Activated naive CD8-positive, alpha-beta T cell treated with anti-CD3 and anti-CD28 coated beads for 36 hours (primary cell): ENCODE measurements around the gene FBXO39. TPM values are rescaled to one million over a fixed set of nuclear protein-coding genes. Genes with fewer than 3 reads are reported as not detected.
"Not testable (repeated sequence)": the region's sequence is repeated elsewhere in the genome, so short reads cannot be mapped to it uniquely, and the experiment has no call there.

Experiments
- DNase-seq: peaks from one replicate; pipeline ENCODE4 v3.0.0; 2021
- H3K27ac Mint-ChIP-seq: one replicate; pipeline ENCODE4 v1.8.0; 2022; ENCODE audit warnings: mild to moderate bottlenecking, moderate library complexity, mixed read lengths
- H3K27me3 Mint-ChIP-seq: one replicate; pipeline ENCODE4 v1.8.0; 2022; ENCODE audit warnings: mild to moderate bottlenecking, mixed read lengths
- H3K36me3 Mint-ChIP-seq: one replicate; pipeline ENCODE4 v1.8.0; 2021; ENCODE audit warnings: mild to moderate bottlenecking, mixed read lengths
- H3K4me1 Mint-ChIP-seq: one replicate; pipeline ENCODE4 v1.8.0; 2021; ENCODE audit warnings: mixed read lengths
- H3K4me3 Mint-ChIP-seq: one replicate; pipeline ENCODE4 v1.8.0; 2022; ENCODE audit warnings: mild to moderate bottlenecking, moderate library complexity, mixed read lengths
- H3K9me3 Mint-ChIP-seq: one replicate; pipeline ENCODE4 v1.8.0; 2022; ENCODE audit warnings: mixed read lengths
- total RNA-seq, 2 experiments: library from RNA; stranded (reverse); gene quantifications; one replicate each; pipeline ENCODE4 v1.2.3, GENCODE V29; 2021

FBXO39 gene
- total RNA-seq = not detected

GRCh38 chr17:6775871-6776405 is at the start of gene FBXO39:
Gene FBXO39 (plus strand): TSS chr17:6776215. CDS start chr17:6779869, 3,654 bp downstream.
- DNase-seq = no peak
- Mint-ChIP-seq H3K9me3 (peaks cover 28% of the 10 kb centered on the region), H3K27ac (no peak within 1 kb of the TSS), H3K4me1 (peaks cover 2% of the 10 kb centered on the region), H3K27me3 (peaks cover 65% of the 10 kb centered on the region), H3K4me3 (no peak within 1 kb of the TSS), H3K36me3 (peaks cover 46% of the 10 kb centered on the region)

- Mint-ChIP-seq H3K4me1 (no peaks in the 10 kb centered on the region), H3K36me3 (no peaks in the 10 kb centered on the region), H3K27me3 (peaks cover 9% of the 10 kb centered on the region), H3K9me3 (no peaks in the 10 kb centered on the region), H3K27ac (no peak overlapping the region), H3K4me3 (no peak overlapping the region)
- no peak for DNase-seq
Observed at GRCh38 chr17:6729531-6729930, 46.5 kb upstream of the FBXO39 start.

GRCh38 chr17:6746665-6747064 is 29.4 kb upstream of the FBXO39 start:
- peaks cover 14% of the 10 kb centered on the region for H3K27me3 Mint-ChIP-seq
- H3K4me3 Mint-ChIP-seq, DNase-seq, H3K36me3 Mint-ChIP-seq, H3K4me1 Mint-ChIP-seq, H3K9me3 Mint-ChIP-seq, H3K27ac Mint-ChIP-seq: not testable (repeated sequence)

GRCh38 chr17:6748617-6749016 is 27.4 kb upstream of the FBXO39 start:
- H3K4me1 Mint-ChIP-seq = peaks cover 18% of the 10 kb centered on the region
- no peak overlapping the region for H3K27ac Mint-ChIP-seq
- H3K4me3 Mint-ChIP-seq = no peak overlapping the region
- no peaks in the 10 kb centered on the region for H3K36me3 Mint-ChIP-seq
- no peak for DNase-seq
- H3K9me3 Mint-ChIP-seq = peaks cover 5% of the 10 kb centered on the region
- H3K27me3 Mint-ChIP-seq = peaks cover 5% of the 10 kb centered on the region

- peaks cover 21% of the 10 kb centered on the region for H3K4me1 Mint-ChIP-seq
- peaks cover 5% of the 10 kb centered on the region for H3K9me3 Mint-ChIP-seq
- no peak for DNase-seq
- no peak overlapping the region for H3K27ac Mint-ChIP-seq
- H3K4me3 Mint-ChIP-seq = no peak overlapping the region
- H3K27me3 Mint-ChIP-seq = peaks cover 5% of the 10 kb centered on the region
- no peaks in the 10 kb centered on the region for H3K36me3 Mint-ChIP-seq
Observed at GRCh38 chr17:6749519-6749918, 26.5 kb upstream of the FBXO39 start.

GRCh38 chr17:6752068-6752909 is 23.7 kb upstream of the FBXO39 start:
- Mint-ChIP-seq H3K4me1 (peaks cover 39% of the 10 kb centered on the region), H3K4me3 (no peak overlapping the region), H3K9me3 (peaks cover 5% of the 10 kb centered on the region), H3K27me3 (no peaks in the 10 kb centered on the region), H3K27ac (peak overlapping the region; percentile 83), H3K36me3 (peaks cover 4% of the 10 kb centered on the region)
- no peak for DNase-seq

GRCh38 chr17:6753006-6753445 is 23.0 kb upstream of the FBXO39 start:
- Mint-ChIP-seq H3K9me3 (peaks cover 5% of the 10 kb centered on the region), H3K4me3 (peak overlapping the region; percentile 19), H3K36me3 (peaks cover 6% of the 10 kb centered on the region), H3K27ac (peak overlapping the region; percentile 83), H3K27me3 (no peaks in the 10 kb centered on the region), H3K4me1 (peaks cover 45% of the 10 kb centered on the region)
- DNase-seq = peak; percentile 52

- no peak for DNase-seq
- peaks cover 5% of the 10 kb centered on the region for H3K9me3 Mint-ChIP-seq
- peak overlapping the region; percentile 83 for H3K27ac Mint-ChIP-seq
- H3K4me3 Mint-ChIP-seq = no peak overlapping the region
- no peaks in the 10 kb centered on the region for H3K27me3 Mint-ChIP-seq
- peaks cover 11% of the 10 kb centered on the region for H3K36me3 Mint-ChIP-seq
- H3K4me1 Mint-ChIP-seq = peaks cover 48% of the 10 kb centered on the region
Observed at GRCh38 chr17:6753546-6753945, 22.5 kb upstream of the FBXO39 start.

- peaks cover 15% of the 10 kb centered on the region for H3K36me3 Mint-ChIP-seq
- no peak for DNase-seq
- H3K27me3 Mint-ChIP-seq = no peaks in the 10 kb centered on the region
- H3K4me1 Mint-ChIP-seq = peaks cover 48% of the 10 kb centered on the region
- H3K4me3 Mint-ChIP-seq = peak overlapping the region; percentile 88
- peak overlapping the region; percentile 95 for H3K27ac Mint-ChIP-seq
- H3K9me3 Mint-ChIP-seq = no peaks in the 10 kb centered on the region
Observed at GRCh38 chr17:6755281-6755680, 20.7 kb upstream of the FBXO39 start.

GRCh38 chr17:6755731-6756184 is 20.3 kb upstream of the FBXO39 start, which contains the start of gene XAF1:
Gene XAF1 (plus strand): TSS chr17:6756046. CDS start chr17:6756079, 33 bp downstream.
- Mint-ChIP-seq H3K36me3 (peaks cover 20% of the 10 kb centered on the region), H3K9me3 (no peaks in the 10 kb centered on the region), H3K4me1 (peaks cover 48% of the 10 kb centered on the region), H3K4me3 (peak within 1 kb of the TSS; percentile 88), H3K27me3 (no peaks in the 10 kb centered on the region), H3K27ac (peak within 1 kb of the TSS; percentile 95)
- peak; percentile 62 for DNase-seq

- peak overlapping the region; percentile 95 for H3K27ac Mint-ChIP-seq
- peaks cover 23% of the 10 kb centered on the region for H3K36me3 Mint-ChIP-seq
- no peak for DNase-seq
- peaks cover 48% of the 10 kb centered on the region for H3K4me1 Mint-ChIP-seq
- H3K9me3 Mint-ChIP-seq = no peaks in the 10 kb centered on the region
- peak overlapping the region; percentile 88 for H3K4me3 Mint-ChIP-seq
- H3K27me3 Mint-ChIP-seq = no peaks in the 10 kb centered on the region
Observed at GRCh38 chr17:6756425-6757031, 19.5 kb upstream of the FBXO39 start.

- no peak for DNase-seq
- no peaks in the 10 kb centered on the region for H3K9me3 Mint-ChIP-seq
- peak overlapping the region; percentile 49 for H3K4me3 Mint-ChIP-seq
- H3K36me3 Mint-ChIP-seq = peaks cover 33% of the 10 kb centered on the region
- peaks cover 38% of the 10 kb centered on the region for H3K4me1 Mint-ChIP-seq
- H3K27ac Mint-ChIP-seq = peak overlapping the region; percentile 36
- H3K27me3 Mint-ChIP-seq = no peaks in the 10 kb centered on the region
Observed at GRCh38 chr17:6757747-6758146, 18.3 kb upstream of the FBXO39 start.

- Mint-ChIP-seq H3K4me1 (peaks cover 13% of the 10 kb centered on the region), H3K27ac (no peak overlapping the region), H3K36me3 (peaks cover 66% of the 10 kb centered on the region), H3K9me3 (peaks cover 14% of the 10 kb centered on the region), H3K4me3 (no peak overlapping the region), H3K27me3 (no peaks in the 10 kb centered on the region)
- DNase-seq = no peak
Observed at GRCh38 chr17:6761779-6762178, 14.2 kb upstream of the FBXO39 start.

- Mint-ChIP-seq H3K9me3 (peaks cover 43% of the 10 kb centered on the region), H3K4me1 (no peaks in the 10 kb centered on the region), H3K27ac (no peak overlapping the region), H3K4me3 (no peak overlapping the region), H3K36me3 (peaks cover 93% of the 10 kb centered on the region), H3K27me3 (no peaks in the 10 kb centered on the region)
- DNase-seq = no peak
Observed at GRCh38 chr17:6768447-6768846, 7.6 kb upstream of the FBXO39 start.

- Mint-ChIP-seq H3K9me3 (peaks cover 49% of the 10 kb centered on the region), H3K27ac (no peak overlapping the region), H3K27me3 (peaks cover 27% of the 10 kb centered on the region), H3K4me3 (no peak overlapping the region), H3K36me3 (peaks cover 82% of the 10 kb centered on the region), H3K4me1 (no peaks in the 10 kb centered on the region)
- DNase-seq = no peak
Observed at GRCh38 chr17:6772016-6772415, 4.0 kb upstream of the FBXO39 start.
